ENCODE results near the gene HOXA13. TPM values are rescaled to one million over a fixed set of nuclear protein-coding genes. Genes with fewer than 3 reads are reported as not detected.
A peak's percentile ranks its signal among the peaks of the same experiment; 100 is the strongest.

Gene HOXA13
- total RNA-seq, 1 donor: 8.0 TPM

GRCh38 chr7:27235387-27236311 lies 35.8 kb upstream of the HOXA13 start:
- peak overlapping the region; percentile 75 for H3K4me3 ChIP-seq (ENCODE audit: insufficient read depth, low read length)
- H3K4me1 ChIP-seq (ENCODE audit: insufficient read depth, low read length): peaks cover 14% of the 10 kb centered on the region
- no peaks in the 10 kb centered on the region for H3K9me3 ChIP-seq (ENCODE audit: low read depth, low read length)
- H3K27me3 ChIP-seq (ENCODE audit: insufficient read depth, low read length): peaks cover 8% of the 10 kb centered on the region
- peak; percentile 45 for TF ChIP-seq CTCF (IDR thresholded peaks at IDR 0.05; ENCODE audit: extremely low read depth, low read depth, low read length)
- peak overlapping the region; percentile 91 for H3K4me2 ChIP-seq (ENCODE audit: insufficient read depth, low read length)
- peak; percentile 93 for DNase-seq (ENCODE audit: insufficient read length, low spot score, missing footprints)
- no peaks in the 10 kb centered on the region for H4K20me1 ChIP-seq (ENCODE audit: insufficient read depth, low read length)
- peak overlapping the region; percentile 95 for H2AFZ ChIP-seq (ENCODE audit: low read length)
- H3K27ac ChIP-seq (ENCODE audit: low read depth, low read length): no peak overlapping the region
- H3K36me3 ChIP-seq (ENCODE audit: insufficient read depth, low read length): no peaks in the 10 kb centered on the region
- H3K79me2 ChIP-seq (ENCODE audit: insufficient read depth, low read length): no peaks in the 10 kb centered on the region

- no peak overlapping the region for H3K27ac ChIP-seq (ENCODE audit: low read depth, low read length)
- H3K36me3 ChIP-seq (ENCODE audit: insufficient read depth, low read length): no peaks in the 10 kb centered on the region
- no peak overlapping the region for H2AFZ ChIP-seq (ENCODE audit: low read length)
- H3K9me3 ChIP-seq (ENCODE audit: low read depth, low read length): no peaks in the 10 kb centered on the region
- no peak for DNase-seq (ENCODE audit: insufficient read length, low spot score, missing footprints)
- H3K4me3 ChIP-seq (ENCODE audit: insufficient read depth, low read length): no peak overlapping the region
- peaks cover 17% of the 10 kb centered on the region for H3K27me3 ChIP-seq (ENCODE audit: insufficient read depth, low read length)
- H4K20me1 ChIP-seq (ENCODE audit: insufficient read depth, low read length): no peaks in the 10 kb centered on the region
- no peaks in the 10 kb centered on the region for H3K4me1 ChIP-seq (ENCODE audit: insufficient read depth, low read length)
- H3K79me2 ChIP-seq (ENCODE audit: insufficient read depth, low read length): no peaks in the 10 kb centered on the region
- no peak overlapping the region for H3K4me2 ChIP-seq (ENCODE audit: insufficient read depth, low read length)
- no peak for TF ChIP-seq CTCF (IDR thresholded peaks at IDR 0.05; ENCODE audit: extremely low read depth, low read depth, low read length)
These were observed 29.6 kb upstream of the HOXA13 start for GRCh38 chr7:27229448-27229847.

- H3K36me3 ChIP-seq (ENCODE audit: insufficient read depth, low read length): no peaks in the 10 kb centered on the region
These were observed 25.4 kb upstream of the HOXA13 start for GRCh38 chr7:27224983-27225934.

More at GRCh38 chr7:27224983-27225934, 25.4 kb upstream of the HOXA13 start:
- no peak overlapping the region for H2AFZ ChIP-seq (ENCODE audit: low read length)
- H3K27me3 ChIP-seq (ENCODE audit: insufficient read depth, low read length): peaks cover 33% of the 10 kb centered on the region
- TF ChIP-seq CTCF (IDR thresholded peaks at IDR 0.05; ENCODE audit: extremely low read depth, low read depth, low read length): no peak
- no peaks in the 10 kb centered on the region for H3K79me2 ChIP-seq (ENCODE audit: insufficient read depth, low read length)
- H3K27ac ChIP-seq (ENCODE audit: low read depth, low read length): no peak overlapping the region
- no peak overlapping the region for H3K4me3 ChIP-seq (ENCODE audit: insufficient read depth, low read length)
- DNase-seq (ENCODE audit: insufficient read length, low spot score, missing footprints): peak; percentile 71
- H4K20me1 ChIP-seq (ENCODE audit: insufficient read depth, low read length): no peaks in the 10 kb centered on the region
- H3K9me3 ChIP-seq (ENCODE audit: low read depth, low read length): no peaks in the 10 kb centered on the region
- H3K4me1 ChIP-seq (ENCODE audit: insufficient read depth, low read length): no peaks in the 10 kb centered on the region
- H3K4me2 ChIP-seq (ENCODE audit: insufficient read depth, low read length): no peak overlapping the region

Data from osteoblast (primary cell).